Astrocyte (in vitro differentiated cells and primary cell): ENCODE data around the gene MOGAT3. TPM values are rescaled to one million over a fixed set of nuclear protein-coding genes. Genes with fewer than 3 reads are reported as not detected.

Experiments used
- DNase-seq: peaks from one replicate; pipeline ENCODE4 v3.0.0-alpha.2; 2010; ENCODE audit warnings: low read depth
- FAIRE-seq: peaks from 2 replicates; lab custom pipeline; 2011; peaks lifted over from hg19 to GRCh38; lab: Jason Lieb, UNC
- H2AFZ ChIP-seq: 2 replicates; pipeline ENCODE4 v1.6.0; 2012; ENCODE audit warnings: low read depth, low read length, inconsistent platforms
- H3K27ac ChIP-seq: 2 replicates; pipeline ENCODE4 v1.5.1; 2011; ENCODE audit warnings: low read depth, low read length, inconsistent platforms
- H3K27me3 ChIP-seq: 2 replicates; pipeline ENCODE4 v1.6.0; 2011; ENCODE audit warnings: low read length, inconsistent platforms; ENCODE audit not compliant: insufficient read depth
- H3K36me3 ChIP-seq: 2 replicates; pipeline ENCODE4 v1.5.1; 2011; ENCODE audit warnings: low read length, inconsistent platforms; ENCODE audit not compliant: insufficient read depth
- H3K4me1 ChIP-seq: 2 replicates; pipeline ENCODE4 v1.5.1; 2011; ENCODE audit warnings: low read length, inconsistent platforms; ENCODE audit not compliant: insufficient read depth
- H3K4me2 ChIP-seq: 2 replicates; pipeline ENCODE4 v1.6.0; 2012; ENCODE audit warnings: low read length, inconsistent platforms
- H3K4me3 ChIP-seq: 2 replicates; pipeline ENCODE4 v1.5.1; 2011; ENCODE audit warnings: low read depth, mild to moderate bottlenecking, low read length, inconsistent platforms; ENCODE audit not compliant: insufficient read depth
- H3K79me2 ChIP-seq: 2 replicates; pipeline ENCODE4 v1.6.0; 2012; ENCODE audit warnings: mild to moderate bottlenecking, low read length, inconsistent platforms; ENCODE audit not compliant: insufficient read depth
- H3K9ac ChIP-seq: 2 replicates; pipeline ENCODE4 v1.6.0; 2012; ENCODE audit warnings: mild to moderate bottlenecking, low read length, inconsistent platforms
- H3K9me3 ChIP-seq: 2 replicates; pipeline ENCODE4 v1.5.1; 2012; ENCODE audit warnings: low read depth, mild to moderate bottlenecking, low read length, inconsistent platforms; ENCODE audit not compliant: insufficient read depth
- H4K20me1 ChIP-seq: 2 replicates; pipeline ENCODE4 v1.6.0; 2012; ENCODE audit warnings: low read length, inconsistent platforms; ENCODE audit not compliant: insufficient read depth
- H3K27ac Mint-ChIP-seq: one replicate; pipeline ENCODE4 v1.8.0; 2021; ENCODE audit warnings: mild to moderate bottlenecking, mixed read lengths; ENCODE audit not compliant: unreplicated experiment
- H3K27me3 Mint-ChIP-seq: one replicate; pipeline ENCODE4 v1.8.0; 2021; ENCODE audit warnings: low read depth, mixed read lengths; ENCODE audit not compliant: unreplicated experiment
- H3K36me3 Mint-ChIP-seq: one replicate; pipeline ENCODE4 v1.8.0; 2021; ENCODE audit warnings: low read depth, mixed read lengths; ENCODE audit not compliant: unreplicated experiment
- H3K4me1 Mint-ChIP-seq: one replicate; pipeline ENCODE4 v1.8.0; 2021; ENCODE audit warnings: low read depth, mixed read lengths; ENCODE audit not compliant: unreplicated experiment
- H3K4me3 Mint-ChIP-seq: one replicate; pipeline ENCODE4 v1.8.0; 2021; ENCODE audit warnings: mild to moderate bottlenecking, moderate library complexity, mixed read lengths; ENCODE audit not compliant: unreplicated experiment
- H3K9me3 Mint-ChIP-seq: one replicate; pipeline ENCODE4 v1.8.0; 2021; ENCODE audit warnings: mild to moderate bottlenecking, mixed read lengths; ENCODE audit not compliant: unreplicated experiment
- EZH2 ChIP-seq: IDR thresholded peaks from 2 replicates; pipeline ENCODE4 v1.6.1; 2012; ENCODE audit warnings: mild to moderate bottlenecking, low read length, inconsistent platforms; ENCODE audit not compliant: insufficient read depth
- microRNA-seq: library from miRNA; unstranded; fragments of <30 nt; microRNA quantifications from one replicate; pipeline ENCODE4 v1.2.0, GENCODE V29; 2020
- total RNA-seq: library from RNA; stranded (reverse); gene quantifications from 2 replicates; pipeline ENCODE4 v1.2.1, GENCODE V29; 2021
- TF ChIP-seq, protein P1 (sequence below): IDR thresholded peaks from 2 replicates; pipeline ENCODE4 v1.5.1; 2011; ENCODE audit warnings: low read depth, mild to moderate bottlenecking, inconsistent platforms, low read length, moderate library complexity; ENCODE audit not compliant: insufficient read depth

MOGAT3 gene
- total RNA-seq, 1 donor from 2014 or later = not detected

DNA sequence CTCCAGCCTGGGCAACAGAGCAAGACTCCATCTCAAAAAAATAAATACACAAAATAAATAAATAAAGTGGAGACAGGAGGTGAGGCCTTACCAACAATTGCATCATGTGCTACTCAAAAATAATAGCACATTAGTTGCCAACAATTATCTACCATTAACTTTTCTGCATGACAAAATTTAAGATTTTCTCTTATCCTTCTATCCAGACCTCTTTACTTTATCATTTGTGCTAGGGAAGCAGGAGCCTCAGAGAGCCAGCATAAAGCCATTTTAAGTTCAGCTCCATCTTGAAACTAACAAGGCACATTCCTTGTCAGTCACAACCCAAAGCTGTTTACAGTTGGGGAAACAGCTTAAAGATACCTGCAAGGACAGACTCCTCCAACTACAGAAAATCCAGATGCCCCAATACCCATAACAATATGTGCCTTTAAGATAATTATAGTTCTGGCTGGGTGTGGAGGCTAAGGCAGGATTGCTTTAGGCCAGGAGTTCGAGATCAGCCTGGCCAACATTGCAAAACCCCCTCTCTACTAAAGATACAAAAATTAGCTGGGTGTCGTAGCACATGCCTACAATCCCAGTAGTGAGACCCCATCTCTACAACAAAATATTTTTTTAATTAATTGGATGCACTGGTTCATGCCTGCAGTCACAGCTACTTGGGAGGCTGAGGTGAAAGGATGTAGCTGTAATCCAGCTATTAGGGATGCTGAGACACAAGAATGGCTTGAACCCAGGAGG, 48.8 kb downstream of the MOGAT3 start:
- Mint-ChIP-seq H3K9me3 (peaks cover 2% of the 10 kb centered on the region), H3K36me3 (peaks cover 6% of the 10 kb centered on the region), H3K4me1 (peaks cover 10% of the 10 kb centered on the region), H3K4me3 (no peak overlapping the region), H3K27ac (no peak overlapping the region), H3K27me3 (peaks cover 2% of the 10 kb centered on the region)
- no peak overlapping the region for H3K4me2 ChIP-seq
- peaks cover 12% of the 10 kb centered on the region for H3K4me1 ChIP-seq
- no peaks in the 10 kb centered on the region for H3K9me3 ChIP-seq
- no peak overlapping the region for H2AFZ ChIP-seq
- TF ChIP-seq EZH2 = no peak
- TF ChIP-seq, protein P1, sequence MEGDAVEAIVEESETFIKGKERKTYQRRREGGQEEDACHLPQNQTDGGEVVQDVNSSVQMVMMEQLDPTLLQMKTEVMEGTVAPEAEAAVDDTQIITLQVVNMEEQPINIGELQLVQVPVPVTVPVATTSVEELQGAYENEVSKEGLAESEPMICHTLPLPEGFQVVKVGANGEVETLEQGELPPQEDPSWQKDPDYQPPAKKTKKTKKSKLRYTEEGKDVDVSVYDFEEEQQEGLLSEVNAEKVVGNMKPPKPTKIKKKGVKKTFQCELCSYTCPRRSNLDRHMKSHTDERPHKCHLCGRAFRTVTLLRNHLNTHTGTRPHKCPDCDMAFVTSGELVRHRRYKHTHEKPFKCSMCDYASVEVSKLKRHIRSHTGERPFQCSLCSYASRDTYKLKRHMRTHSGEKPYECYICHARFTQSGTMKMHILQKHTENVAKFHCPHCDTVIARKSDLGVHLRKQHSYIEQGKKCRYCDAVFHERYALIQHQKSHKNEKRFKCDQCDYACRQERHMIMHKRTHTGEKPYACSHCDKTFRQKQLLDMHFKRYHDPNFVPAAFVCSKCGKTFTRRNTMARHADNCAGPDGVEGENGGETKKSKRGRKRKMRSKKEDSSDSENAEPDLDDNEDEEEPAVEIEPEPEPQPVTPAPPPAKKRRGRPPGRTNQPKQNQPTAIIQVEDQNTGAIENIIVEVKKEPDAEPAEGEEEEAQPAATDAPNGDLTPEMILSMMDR = no peak
- H4K20me1 ChIP-seq = peaks cover 16% of the 10 kb centered on the region
- DNase-seq (no peak), FAIRE-seq (no peak)
- no peak overlapping the region for H3K9ac ChIP-seq
- peaks cover 2% of the 10 kb centered on the region for H3K36me3 ChIP-seq
- H3K4me3 ChIP-seq = no peak overlapping the region
- peaks cover 20% of the 10 kb centered on the region for H3K79me2 ChIP-seq
- no peak overlapping the region for H3K27ac ChIP-seq
- H3K27me3 ChIP-seq = no peaks in the 10 kb centered on the region

Small RNA genes within 50 kb of the gene (microRNA-seq; reads per million reads assigned to microRNA genes)
- not detected for gene MIR4653

Other genes with a start within 250 kb of the MOGAT3 start
- 2.5 and 2.8 TPM in 2 replicates for gene MUC12, start 231.5 kb downstream of the MOGAT3 start, total RNA-seq
- gene MUC17, start 181.0 kb downstream of the MOGAT3 start, total RNA-seq = not detected in 2 replicates
- gene TRIM56, start 115.6 kb downstream of the MOGAT3 start, total RNA-seq = 24.2 and 24.4 TPM in 2 replicates
- gene SERPINE1, start 73.9 kb downstream of the MOGAT3 start, total RNA-seq = 1,303 and 1,496 TPM in 2 replicates
- 172 and 181 TPM in 2 replicates for gene AP1S1, start 46.6 kb downstream of the MOGAT3 start, total RNA-seq
- gene VGF, start 35.5 kb downstream of the MOGAT3 start, total RNA-seq = 40.5 and 51.8 TPM in 2 replicates
- gene NAT16, start 20.7 kb downstream of the MOGAT3 start, total RNA-seq = 0.16 TPM in 1 of 2 replicates, not detected in the other
- 161 and 164 TPM in 2 replicates for gene PLOD3, start 16.5 kb upstream of the MOGAT3 start, total RNA-seq
- 107 and 115 TPM in 2 replicates for gene ZNHIT1, start 17.1 kb upstream of the MOGAT3 start, total RNA-seq
- 8.7 and 10.0 TPM in 2 replicates for gene CLDN15, start 36.8 kb upstream of the MOGAT3 start, total RNA-seq
- 134 and 140 TPM in 2 replicates for gene FIS1, start 44.0 kb upstream of the MOGAT3 start, total RNA-seq
- gene IFT22, start 120.8 kb upstream of the MOGAT3 start, total RNA-seq = 20.9 and 23.5 TPM in 2 replicates
- gene COL26A1, start 161.8 kb upstream of the MOGAT3 start, total RNA-seq = 6.8 and 7.1 TPM in 2 replicates